Hematopoietic multipotent progenitor cell treated with erythropoietin and hydrocortisone succinate and interleukin-3 and kit ligand, for 15 days (in vitro differentiated cells): ENCODE data around the gene ATAD2B.

Experiments used
- DNase-seq: peaks from one replicate; pipeline ENCODE4 v3.0.0-alpha.2; 2015; ENCODE audit warnings: low spot score

ATAD2B gene

DNA sequence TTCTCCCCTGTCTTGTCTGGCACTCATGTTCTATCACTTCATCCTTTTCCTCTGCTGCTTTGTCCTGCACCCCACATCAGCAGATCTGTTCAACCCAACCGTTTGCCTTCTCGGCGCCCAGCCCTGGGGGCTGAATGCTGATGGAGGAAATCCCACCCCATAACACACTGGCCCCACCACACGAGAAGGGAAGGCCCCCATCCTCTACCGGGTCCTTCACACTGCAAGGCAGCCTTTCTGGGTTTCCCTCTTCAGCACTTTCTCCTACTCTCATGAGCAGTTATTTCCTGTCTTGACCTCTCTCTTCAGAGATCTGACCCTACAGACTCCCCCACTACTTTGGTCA lies 227.4 kb downstream of the ATAD2B start:
- DNase-seq = no peak

DNA sequence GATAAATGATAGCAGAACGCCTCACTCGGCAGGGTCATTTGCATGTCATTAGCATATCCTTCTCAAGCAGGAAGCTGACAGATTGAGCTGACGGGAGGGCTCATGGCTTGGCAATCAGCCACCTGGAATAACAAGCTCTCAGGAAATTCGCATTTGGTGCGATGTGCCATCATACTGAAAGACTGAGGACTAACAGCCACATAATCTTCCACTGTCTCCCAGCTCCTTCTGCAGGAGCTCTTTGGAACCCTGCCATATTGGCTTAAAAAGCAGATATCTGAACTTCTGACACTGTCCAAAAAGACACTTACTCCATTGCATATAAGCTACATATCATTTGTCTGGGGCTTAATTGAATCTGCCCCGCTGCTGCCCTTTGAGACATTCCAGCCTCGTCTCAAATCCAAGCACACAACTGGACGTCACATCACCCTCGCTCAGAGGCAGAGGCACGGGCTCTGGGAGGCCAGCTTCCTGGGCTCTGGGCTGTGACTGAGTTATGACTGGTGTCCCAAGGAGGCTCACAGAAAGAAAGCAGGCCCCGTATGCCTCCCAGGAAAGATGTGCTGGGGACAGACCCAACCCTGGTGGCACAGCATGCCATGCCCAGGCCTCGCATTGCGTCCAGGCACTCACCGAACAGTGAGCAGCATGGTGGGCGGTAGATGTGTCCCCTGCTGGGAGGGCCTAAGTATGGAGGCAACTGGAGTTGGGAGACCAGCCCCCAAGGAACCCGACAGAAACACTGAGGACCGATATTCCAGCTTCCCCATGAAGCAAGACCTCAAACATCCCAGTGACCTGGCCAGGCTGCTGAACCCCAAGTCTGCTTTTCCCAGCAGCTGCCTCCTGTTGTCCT lies 228.0 kb downstream of the ATAD2B start:
- no peak for DNase-seq
